Stimulated activated CD4-positive, alpha-beta T cell treated with anti-CD3 and anti-CD28 coated beads, Interleukin-4, amount 100 ng/mL, for 1 hour (primary cell): Measurements from ENCODE around the gene ALDH1A1.
"Not testable (repeated sequence)": the region's sequence is repeated elsewhere in the genome, so short reads cannot be mapped to it uniquely, and the experiment has no call there.

Experiments
- DNase-seq: peaks from one replicate; pipeline ENCODE4 v3.0.0-alpha.2; 2020

Gene ALDH1A1

DNA sequence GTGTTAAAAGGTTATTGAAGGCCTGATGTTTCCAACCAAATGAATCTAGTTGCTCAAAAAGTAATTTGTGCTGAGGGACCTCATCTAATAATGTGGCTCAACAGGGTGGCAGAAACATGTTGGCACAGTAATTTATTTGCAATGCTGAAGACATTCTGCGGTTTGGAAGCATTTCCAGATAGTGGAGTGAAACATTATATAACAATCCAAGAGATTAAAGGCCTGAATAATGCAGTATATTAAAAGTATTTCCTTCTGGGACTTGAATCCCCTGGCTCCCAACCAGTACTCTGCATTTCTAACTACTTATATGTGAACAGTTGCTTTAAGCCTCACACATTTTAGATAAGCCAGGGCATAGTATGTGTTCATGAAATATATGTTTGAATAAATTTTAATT lies 25.9 kb upstream of the ALDH1A1 start:
- no peak for DNase-seq

DNA sequence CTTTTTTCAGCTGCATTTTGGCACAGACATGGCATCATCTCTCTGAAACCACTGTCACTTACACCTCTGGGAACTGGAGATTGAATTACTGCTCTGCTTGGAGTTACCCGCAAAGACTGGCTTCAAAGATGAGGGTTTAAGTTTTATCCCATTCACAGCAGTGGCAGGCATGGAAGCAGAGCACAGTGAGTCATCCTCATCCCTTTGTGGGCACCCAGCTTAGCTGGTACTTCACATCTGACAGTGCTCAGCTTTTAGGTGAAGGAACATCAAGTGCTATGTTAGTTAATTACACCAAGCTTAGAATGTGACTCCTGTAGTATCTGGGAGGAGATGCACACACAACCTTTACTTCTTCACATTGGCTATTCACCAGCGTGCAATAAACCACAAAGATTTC lies 24.8 kb upstream of the ALDH1A1 start:
- DNase-seq, result no peak

DNA sequence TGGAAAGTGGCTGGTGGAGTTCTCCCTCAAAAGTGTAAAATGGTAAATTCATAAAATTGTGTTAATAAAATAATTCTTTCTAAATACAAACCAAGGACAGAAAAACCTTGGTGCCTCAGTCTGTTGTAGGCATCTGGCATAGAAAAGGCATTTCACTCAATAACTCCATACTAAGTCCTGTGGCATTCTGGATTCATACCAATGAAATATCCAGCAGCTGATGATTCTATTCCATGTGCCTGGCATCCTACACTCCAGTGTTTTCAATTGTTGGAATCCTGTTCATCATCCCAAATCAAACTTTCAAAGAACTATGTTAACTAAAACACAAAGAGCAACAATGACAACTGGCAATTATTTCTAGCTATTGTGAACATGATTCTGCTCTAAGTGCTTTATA lies 21.6 kb upstream of the ALDH1A1 start:
- DNase-seq, result no peak

DNA sequence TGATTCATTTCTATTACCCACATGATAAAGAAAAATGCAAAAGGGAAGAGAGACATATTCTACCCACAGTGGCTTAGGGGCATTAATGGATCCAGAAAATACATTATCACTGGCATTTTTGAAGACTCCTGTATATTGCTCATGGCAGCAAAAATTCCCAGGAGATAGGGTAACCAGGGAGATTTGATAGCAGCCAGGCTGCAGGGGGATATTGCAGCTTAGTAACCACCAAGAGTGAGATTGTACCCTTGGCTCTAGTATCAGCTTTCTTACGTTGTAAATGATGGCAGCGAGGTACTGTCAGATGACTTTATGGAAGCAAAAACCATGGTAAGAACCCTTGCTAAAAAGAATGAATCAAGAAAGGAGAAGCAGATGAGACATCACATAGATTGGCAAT lies 19.8 kb upstream of the ALDH1A1 start:
- DNase-seq, result no peak

DNA sequence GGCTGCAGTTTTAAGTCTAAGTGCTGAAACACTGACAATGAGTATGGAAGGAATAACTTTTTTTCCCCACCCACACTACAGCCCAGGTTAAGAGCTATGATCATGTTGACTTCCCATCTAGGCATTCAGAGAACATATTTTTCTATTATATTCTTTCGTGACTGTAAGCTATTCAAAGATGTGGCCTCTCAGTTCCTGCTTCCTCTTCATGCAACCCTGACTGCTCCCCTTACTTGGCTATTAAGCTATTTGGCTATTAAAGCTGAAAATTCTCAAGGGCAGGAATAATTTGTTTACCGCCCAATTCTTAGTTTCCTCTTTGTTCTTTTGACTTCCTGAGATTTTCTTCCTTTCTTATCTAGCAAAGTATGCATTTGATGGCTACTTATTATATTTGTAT lies 18.6 kb upstream of the ALDH1A1 start:
- DNase-seq, result no peak

DNA sequence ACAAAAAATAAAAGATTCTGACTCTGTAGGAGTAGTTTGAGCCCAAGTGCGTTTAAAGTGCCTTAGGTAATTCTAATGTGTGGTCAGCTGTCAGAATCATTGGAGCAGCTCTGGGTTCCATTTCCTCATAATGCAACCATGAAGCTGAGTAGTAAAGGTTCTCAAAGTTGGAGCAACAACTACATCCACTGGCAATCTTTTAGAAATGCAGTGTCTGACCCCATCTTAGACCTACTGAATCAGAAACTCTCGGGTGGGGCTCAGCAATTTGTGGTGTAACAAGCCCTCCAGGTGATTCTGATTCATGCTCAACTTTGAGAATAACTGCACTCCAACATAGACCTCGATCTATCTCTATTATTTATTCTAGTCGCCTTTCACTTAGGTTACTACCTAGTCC lies 7.6 kb upstream of the ALDH1A1 start:
- DNase-seq, result no peak

DNA sequence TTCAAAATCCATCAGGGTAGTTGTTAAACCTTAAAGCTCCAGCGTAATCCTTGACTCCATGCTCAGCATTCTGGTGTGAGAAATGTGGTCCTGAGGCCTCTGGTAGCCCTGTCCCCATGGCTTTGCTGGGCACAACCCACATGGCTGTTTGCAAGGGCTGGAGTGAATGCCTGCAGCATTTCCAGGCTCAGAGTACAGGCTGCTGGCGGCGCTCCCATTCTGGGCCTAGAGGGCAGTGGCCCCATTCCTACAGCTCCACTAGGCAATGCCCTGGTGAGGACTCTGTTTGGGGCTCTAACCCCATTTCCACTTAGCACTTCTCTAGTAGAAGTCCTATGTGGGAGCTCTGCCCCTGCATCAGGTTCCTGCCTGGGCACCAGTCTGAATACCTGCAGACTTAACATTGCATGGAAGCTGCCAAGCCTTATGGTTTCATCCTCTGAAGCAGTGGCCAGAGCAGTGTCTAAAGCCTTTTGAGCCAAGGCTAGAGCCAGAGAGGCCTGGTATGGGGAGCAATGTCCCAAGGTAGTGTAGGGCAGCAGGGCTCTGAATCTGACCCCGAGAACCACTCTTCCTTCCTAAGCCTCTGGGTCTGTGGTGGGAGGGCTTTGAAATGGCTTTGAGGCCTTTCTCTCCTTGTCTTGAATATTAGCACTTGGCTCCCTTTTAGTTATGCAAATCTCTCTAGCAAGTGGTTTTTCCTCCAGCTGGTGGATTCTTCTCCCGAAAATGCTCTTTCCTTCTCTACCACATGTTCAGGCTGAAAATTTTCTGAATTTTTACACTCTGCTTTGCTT lies 5.8 kb upstream of the ALDH1A1 start:
- no peak for DNase-seq

DNA sequence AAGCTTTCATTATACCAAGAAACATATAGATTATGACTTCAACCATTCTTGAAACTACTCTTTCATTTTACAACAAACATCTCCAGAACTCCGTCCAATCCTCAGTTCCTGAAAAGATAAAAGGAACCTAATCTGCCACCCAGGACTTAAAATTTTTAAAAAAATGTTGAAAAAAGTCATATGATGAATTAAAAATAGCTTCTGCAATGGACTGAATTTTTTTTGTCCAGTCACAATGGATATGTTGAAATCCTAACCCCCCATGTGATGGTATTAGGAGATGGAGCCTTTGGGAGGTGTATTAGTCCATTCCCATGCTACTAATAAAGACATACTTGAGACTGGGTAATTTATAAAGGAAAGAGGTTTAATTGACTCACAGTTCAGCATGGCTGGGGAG lies 2.7 kb upstream of the ALDH1A1 start:
- no peak for DNase-seq

DNA sequence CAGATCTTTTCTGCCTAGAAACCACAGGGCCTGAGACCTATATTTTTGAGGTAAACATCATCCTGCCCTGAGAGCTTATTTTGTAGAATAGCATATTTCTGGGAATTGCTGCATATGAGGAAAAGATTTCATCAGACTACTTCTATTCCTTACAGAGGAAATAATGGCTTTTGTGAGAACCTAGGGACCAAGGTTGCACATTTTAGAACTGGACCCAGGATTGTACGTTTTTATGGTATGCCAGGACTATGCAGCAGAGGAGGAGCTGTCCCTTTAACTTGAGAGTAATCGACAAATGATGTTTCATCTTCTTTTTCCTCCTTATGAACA lies 2.2 kb upstream of the ALDH1A1 start:
- no peak for DNase-seq

DNA sequence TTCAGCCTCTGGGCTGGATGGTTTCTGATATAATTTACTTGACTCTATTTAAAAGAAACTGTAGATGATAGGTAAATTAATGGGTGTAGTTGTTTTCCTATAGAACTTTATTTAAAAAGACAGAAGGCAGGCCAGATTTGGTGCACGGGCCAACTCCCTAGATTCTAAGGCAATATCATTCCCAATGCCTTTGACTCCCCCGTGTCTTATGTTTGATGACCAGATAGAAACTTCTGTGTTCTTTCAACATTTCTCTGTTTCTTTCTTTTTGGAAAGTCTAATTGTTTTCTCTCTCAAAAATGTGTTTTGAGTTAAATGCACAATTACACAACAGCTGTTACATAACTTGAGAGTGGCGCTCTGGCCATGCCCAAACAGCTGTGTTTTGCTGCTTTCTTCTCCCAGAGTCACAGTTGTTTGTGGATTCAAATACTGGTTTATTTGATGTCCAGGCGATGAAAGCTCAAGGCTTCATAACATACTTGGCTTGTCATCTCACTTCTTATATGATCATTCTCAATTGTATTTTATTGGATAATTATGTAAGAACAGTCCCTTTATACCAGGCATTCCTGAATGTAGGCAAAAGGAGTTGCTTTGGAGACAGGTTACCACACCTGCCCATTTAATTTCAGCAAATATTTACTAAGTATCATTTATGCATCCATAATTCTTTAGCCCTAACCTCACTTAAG lies 1.7 kb upstream of the ALDH1A1 start:
- DNase-seq, result no peak

DNA sequence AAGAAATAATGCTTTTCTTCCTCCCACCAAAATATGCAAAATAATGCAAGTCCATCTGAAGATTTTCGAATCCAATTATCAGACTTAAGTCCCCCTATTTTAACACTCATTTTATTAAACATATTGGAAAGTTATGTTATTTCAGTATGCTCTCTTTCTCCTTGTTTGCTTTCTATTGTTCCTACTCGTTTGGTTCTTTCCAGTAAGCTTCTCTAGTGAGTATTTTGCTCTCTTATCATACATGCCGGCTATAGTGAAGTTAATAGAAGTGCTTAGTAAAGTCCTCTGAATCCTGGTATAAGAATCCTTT lies 517 bp downstream of the ALDH1A1 start:
- DNase-seq, result no peak

DNA sequence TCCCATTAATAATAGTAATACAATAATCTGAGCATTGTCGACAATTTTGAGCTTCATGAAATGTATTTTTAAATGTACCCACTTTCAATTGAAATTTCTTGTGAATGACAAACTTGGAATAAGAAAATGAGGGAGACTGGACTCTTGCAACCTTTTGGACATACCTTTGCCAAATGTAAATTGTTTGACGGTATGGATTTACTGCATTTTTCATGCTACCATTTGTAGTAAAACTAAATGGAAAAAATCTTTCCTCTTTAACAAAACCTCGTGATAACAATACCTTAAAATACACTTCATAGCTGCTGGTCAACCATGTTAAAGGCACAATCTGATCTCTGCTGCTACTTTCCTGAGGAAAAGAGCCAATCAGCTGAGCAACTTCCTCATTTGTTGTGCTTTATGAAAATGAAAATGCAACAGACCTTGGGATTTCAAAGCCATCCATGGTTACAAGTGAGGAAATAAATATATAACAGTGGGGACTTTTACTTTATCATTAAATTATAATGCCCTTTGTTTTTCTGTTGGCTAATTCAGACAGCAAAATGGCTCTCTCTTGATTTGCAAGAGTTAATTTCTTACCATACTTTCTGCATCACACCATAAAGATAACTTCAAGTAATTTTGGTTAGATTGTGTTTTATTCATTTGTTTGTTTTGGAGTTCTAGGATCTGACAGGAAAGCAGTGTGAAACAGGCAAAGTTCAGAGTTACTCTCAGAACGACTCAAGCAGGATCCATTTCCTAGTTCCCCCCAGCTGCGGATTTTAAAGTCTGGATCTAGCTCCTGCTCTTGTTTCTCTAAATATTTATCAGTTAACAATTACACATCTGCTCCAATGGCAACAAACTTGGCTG lies 1.1 kb downstream of the ALDH1A1 start:
- DNase-seq, result no peak

DNA sequence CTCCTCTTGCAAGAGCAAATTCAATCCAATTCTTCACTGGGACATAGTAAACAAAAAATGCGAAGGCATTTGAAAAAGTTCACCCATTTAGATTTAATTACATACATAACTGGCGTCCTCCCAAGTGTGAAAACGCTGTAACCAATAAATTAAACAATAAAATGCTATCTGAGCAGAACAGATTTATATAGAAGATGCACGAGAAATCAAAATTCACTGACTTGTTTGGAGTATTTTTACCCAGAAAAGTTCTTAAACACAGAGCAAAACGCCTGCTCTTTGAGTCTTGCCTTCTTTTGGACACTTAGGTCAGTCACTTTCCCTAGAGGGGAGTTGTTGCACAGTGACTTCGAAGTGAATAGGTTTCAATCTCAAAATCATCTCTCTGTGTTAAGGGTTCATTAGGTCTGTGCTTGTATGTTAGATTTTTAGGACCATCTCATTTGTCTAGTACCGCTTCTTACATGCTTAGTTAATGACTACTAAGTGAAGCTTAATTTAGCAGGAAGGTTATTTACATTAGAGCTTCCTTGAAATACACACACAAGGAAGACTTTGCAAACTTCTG lies 1.9 kb downstream of the ALDH1A1 start:
- DNase-seq, result no peak

DNA sequence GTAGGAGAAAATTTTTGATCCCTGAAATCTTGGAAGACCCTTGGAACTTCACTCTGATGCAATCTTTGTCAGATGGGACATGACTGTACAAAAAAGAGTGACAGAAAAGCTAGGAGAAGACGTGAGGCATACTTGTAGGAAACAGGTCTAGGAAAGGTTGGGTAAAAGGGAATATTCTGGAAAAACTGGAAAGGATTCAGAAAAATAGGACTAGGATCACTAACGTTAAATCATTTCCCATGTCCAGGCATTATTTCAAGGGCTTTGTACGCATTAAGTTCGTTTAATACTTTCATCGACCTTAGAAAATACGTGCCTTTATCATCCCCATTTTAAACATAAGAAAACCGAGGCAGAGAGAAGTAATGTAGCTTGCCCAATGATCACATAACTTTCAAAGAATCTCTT lies 2.9 kb downstream of the ALDH1A1 start:
- DNase-seq, result no peak

DNA sequence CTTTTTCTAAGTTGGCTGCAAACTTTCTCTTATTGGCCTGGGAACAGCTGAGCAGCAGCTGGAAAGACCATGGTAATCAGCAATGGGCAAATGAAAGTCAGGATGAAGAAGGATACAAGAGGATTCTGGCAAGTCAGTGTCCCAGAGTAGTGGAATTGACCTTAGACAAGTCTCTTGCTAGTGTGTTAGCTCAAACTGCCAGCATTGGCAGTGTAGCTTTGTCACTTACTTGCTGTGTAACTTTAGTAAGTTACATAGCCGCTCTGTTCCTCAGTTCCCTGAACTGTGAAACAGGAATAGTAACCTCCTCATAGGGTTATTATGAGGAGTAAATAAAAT lies 3.6 kb downstream of the ALDH1A1 start:
- no peak for DNase-seq

DNA sequence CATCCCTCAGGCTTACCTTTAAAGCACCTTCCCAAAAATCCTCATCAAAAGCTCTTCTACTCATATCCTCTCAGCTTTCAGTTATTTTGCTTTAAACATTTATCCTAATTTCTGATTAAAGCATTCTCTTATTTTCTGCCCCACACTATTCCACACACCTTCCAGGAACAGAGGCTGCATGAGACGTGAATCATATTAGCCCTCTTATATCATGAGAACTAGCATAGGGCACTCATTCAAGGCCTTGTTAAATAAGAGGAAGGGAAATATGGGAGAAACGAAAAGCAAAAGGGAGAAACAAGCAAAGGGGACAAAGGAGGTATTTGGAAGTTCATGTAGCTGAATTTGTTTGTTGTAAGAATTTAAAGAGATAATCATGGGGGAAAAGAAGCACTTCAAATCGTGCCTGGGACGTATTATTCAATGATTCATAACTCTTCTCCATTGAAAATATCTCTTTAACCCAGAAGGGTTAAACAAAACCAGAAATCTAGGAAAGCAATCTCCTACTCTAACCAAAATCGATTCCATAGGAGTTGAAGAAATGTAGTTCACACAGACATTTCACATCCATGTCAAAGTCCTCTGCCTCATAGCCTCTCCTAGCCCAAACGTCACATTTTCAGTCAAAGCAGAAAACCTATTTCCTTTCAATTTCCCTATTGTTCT lies 4.1 kb downstream of the ALDH1A1 start:
- DNase-seq, result no peak

DNA sequence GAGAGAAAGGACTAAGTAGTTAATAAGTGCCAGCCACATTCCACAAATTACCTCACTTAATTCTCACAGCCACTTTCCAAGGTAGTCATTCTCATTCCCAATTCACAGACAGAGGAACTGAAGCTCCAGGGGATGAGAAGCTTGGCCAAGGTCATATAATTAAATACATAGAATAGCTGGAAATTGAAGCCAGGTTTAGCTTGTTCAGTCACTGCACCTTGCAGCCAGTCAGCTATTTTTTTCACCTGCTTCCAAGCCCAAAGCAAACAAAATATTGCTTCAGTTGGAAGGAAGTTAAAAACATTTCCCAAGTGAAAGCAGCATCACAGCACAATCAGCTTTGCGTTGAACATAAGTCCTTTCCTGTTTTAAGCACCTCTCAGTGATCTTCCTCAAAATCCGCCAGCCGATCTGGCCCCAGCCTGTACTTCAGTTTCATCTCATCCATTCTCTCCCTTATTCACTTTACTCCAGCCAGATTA lies 4.8 kb downstream of the ALDH1A1 start:
- DNase-seq, result no peak

DNA sequence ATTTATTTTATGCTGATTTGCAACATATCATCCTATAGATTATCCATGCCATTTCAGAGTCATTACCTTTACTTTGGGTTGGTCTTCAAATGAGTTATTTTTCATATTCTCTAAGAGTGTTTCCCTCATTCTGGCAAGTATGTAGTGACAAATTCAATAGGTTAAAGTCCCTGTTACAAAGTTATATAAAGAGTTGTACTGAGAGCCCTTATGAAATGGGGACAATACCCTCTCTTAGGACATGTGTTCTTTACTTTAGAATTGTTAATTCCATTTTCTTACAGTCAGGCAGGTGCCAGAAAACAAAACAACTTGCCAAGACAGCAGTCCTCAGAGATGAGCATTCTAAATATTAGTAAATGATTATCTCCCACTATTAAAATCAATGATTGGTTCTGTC lies 6.0 kb downstream of the ALDH1A1 start:
- DNase-seq, result no peak

DNA sequence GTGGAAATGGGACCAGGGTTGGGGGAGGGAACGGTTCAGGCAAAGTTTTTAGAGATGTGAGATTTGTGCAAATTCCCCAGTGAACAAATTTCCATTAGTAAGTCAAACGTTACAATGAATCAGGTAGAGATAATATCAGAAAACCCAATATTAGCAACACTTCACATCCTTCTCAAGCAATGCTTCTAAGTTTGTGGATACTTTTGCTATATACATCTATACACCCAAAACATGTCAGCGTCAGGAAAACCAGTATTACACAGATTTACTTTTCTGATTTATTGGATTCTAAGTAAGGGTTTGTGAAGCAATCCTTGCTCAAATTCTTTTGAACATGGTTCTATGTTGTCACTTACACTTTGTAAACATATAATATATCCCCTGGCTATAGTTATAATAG lies 6.5 kb downstream of the ALDH1A1 start:
- no peak for DNase-seq

DNA sequence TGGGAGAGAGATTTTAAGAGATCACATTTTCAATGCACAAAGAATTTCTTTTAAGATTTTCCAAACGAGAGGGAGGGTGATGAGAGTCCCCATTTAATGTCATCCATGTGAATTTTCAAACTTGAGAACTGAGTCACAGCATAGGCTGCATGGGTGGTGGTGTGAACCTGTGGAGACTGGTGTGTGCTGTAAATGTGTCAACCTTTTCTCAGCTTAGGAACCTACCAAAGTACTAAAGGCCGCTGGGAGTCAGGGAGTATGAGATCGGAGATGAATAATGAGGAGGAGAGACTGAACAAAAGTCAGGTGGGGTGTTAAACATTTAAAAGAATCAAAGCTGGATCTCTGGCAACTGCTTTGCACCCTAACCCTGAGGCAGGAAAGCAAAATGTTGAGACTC lies 7.5 kb downstream of the ALDH1A1 start:
- DNase-seq, result no peak

DNA sequence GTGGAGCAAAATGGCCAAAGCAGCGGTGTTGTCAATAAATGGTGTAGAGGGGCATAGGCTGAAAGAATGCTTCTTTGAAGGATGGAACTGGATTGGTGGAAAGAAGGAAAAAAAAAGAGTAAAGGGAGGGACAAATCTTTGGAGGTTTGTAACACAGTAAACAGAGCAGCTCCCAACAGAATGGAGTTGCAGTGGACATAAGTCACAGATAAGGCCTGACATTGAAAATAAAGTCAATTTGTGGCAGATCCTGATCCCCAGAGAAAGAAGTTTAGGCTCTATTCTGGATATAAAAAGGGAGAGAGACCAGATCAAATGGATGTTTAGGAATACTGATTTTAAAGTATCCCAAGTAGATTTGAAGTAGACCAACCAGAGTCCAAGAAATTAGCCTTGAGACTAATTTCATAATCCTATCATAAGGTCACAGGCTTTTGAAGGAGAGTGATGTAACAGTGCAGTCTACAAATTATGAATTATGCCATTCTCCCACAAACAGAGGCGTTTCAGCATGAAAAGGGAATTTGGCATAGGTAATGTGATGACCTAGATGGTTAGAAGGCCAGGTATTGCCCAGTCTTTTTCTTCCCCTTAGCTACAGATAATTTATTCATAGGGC lies 8.9 kb downstream of the ALDH1A1 start:
- DNase-seq, result no peak

DNA sequence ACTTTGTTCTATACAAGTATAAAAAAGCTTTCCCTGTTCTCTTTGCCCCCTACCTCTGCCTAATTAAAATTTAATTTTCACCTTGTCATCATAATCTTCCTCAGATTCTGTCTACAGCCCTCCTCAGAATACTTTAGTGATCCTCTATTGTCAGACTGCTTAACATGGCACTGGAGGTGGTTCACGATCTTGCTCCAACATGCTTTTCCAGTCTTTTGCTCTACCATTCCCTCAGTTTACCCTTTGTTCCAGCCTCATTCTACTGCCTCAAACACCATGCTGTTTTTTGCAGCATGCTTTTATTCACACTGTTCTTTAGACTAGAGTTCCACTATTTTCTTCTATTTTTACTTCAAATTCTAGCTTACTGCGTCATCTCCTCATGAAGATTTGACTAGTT lies 10.4 kb downstream of the ALDH1A1 start:
- DNase-seq, result no peak

DNA sequence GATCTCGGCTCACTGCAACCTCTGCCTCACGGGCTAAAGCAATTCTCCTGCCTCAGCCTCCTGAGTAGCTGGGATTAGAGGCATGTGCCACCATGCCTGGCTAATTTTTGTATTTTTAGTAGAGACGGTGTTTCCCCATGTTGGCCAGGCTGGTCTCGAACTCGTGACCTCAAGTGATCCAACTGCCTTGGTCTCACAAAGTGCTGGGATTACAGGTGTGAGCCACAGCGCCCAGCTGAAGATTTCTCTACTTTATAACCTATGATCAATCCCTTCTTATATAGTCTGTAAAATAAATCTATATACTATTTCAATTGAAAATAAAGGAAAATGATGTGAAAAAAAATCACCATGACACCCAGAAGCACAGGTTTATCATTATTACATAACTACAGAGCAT lies 13.3 kb downstream of the ALDH1A1 start:
- DNase-seq, result not testable (repeated sequence)
